GM23338 (cell line): Measurements from ENCODE around the gene KRT1. TPM values are rescaled to one million over a fixed set of nuclear protein-coding genes. Genes with fewer than 3 reads are reported as not detected.

Source experiments
- ATAC-seq: fragments of 200-7000 bp; cut with Tn5 transposase; 3 replicates; pipeline ENCODE4 v1.9.1; 2020
- DNase-seq: peaks from one replicate; pipeline ENCODE4 v3.0.0-alpha.2; 2015; ENCODE audit warnings: low spot score
- H2AFZ ChIP-seq: fragments of 200-600 bp; sonication (generic); 2 replicates; pipeline ENCODE4 v1.8.0; 2016; ENCODE audit warnings: antibody characterized with exemption, mild to moderate bottlenecking, moderate library complexity
- H3F3A ChIP-seq: fragments of 200-600 bp; sonication (generic); replicated peaks from 2 replicates; pipeline ENCODE4 v1.8.0; 2017; ENCODE audit warnings: antibody characterized with exemption, mixed run types, low read depth
- H3K27ac ChIP-seq: fragments of 200-600 bp; sonication (generic); 2 replicates; pipeline ENCODE4 v1.6.1; 2016; ENCODE audit warnings: low read depth
- H3K27me3 ChIP-seq: fragments of 200-600 bp; sonication (generic); 2 replicates; pipeline ENCODE4 v1.8.0; 2016; ENCODE audit warnings: mild to moderate bottlenecking, mixed run types, moderate library complexity; ENCODE audit not compliant: insufficient read depth
- H3K36me3 ChIP-seq: fragments of 200-600 bp; sonication (generic); 2 replicates; pipeline ENCODE4 v1.8.0; 2016; ENCODE audit warnings: mild to moderate bottlenecking; ENCODE audit not compliant: insufficient read depth
- H3K4me1 ChIP-seq: fragments of 200-600 bp; sonication (generic); 2 replicates; pipeline ENCODE4 v1.8.0; 2016; ENCODE audit warnings: mild to moderate bottlenecking, moderate library complexity; ENCODE audit not compliant: insufficient read depth
- H3K4me2 ChIP-seq: fragments of 200-600 bp; sonication (generic); 2 replicates; pipeline ENCODE4 v1.7.1; 2017; ENCODE audit warnings: mixed run types
- H3K4me3 ChIP-seq: fragments of 200-600 bp; sonication (generic); 2 replicates; pipeline ENCODE4 v1.6.1; 2016; ENCODE audit warnings: mixed run types
- H3K79me2 ChIP-seq: fragments of 200-600 bp; sonication (generic); replicated peaks from 2 replicates; pipeline ENCODE4 v1.8.0; 2017; ENCODE audit warnings: mild to moderate bottlenecking; ENCODE audit not compliant: insufficient read depth
- H3K9me2 ChIP-seq: fragments of 200-600 bp; sonication (generic); 2 replicates; pipeline ENCODE4 v1.8.0; 2017; ENCODE audit not compliant: insufficient read depth
- H4K20me1 ChIP-seq: fragments of 200-600 bp; sonication (generic); replicated peaks from 2 replicates; pipeline ENCODE4 v1.8.0; 2017; ENCODE audit warnings: mild to moderate bottlenecking; ENCODE audit not compliant: insufficient read depth
- H3K27ac Mint-ChIP-seq: 2 replicates; pipeline ENCODE4 v1.8.0; 2020; ENCODE audit warnings: inconsistent platforms, mild to moderate bottlenecking, moderate library complexity, mixed read lengths
- H3K27me3 Mint-ChIP-seq: 3 replicates; pipeline ENCODE4 v1.8.0; 2022; ENCODE audit warnings: low read depth, mild to moderate bottlenecking, moderate library complexity, mixed read lengths, inconsistent platforms; ENCODE audit not compliant: insufficient read depth, poor library complexity
- H3K36me3 Mint-ChIP-seq: 3 replicates; pipeline ENCODE4 v1.8.0; 2021; ENCODE audit warnings: low read depth, mild to moderate bottlenecking, inconsistent platforms, moderate library complexity, mixed read lengths
- H3K4me1 Mint-ChIP-seq: 3 replicates; pipeline ENCODE4 v1.8.0; 2020; ENCODE audit warnings: mild to moderate bottlenecking, inconsistent platforms, mixed read lengths
- H3K4me3 Mint-ChIP-seq: 3 replicates; pipeline ENCODE4 v1.8.0; 2021; ENCODE audit warnings: moderate library complexity, mild to moderate bottlenecking, inconsistent platforms, mixed read lengths
- H3K9me3 Mint-ChIP-seq: 3 replicates; pipeline ENCODE4 v1.8.0; 2020; ENCODE audit warnings: moderate library complexity, mild to moderate bottlenecking, inconsistent platforms, mixed read lengths
- CREB1 ChIP-seq: fragments of 250-450 bp; sonication (Bioruptor Pico); IDR thresholded peaks from 2 replicates; pipeline ENCODE4 v1.5.0; 2020; ENCODE audit warnings: low read depth, mild to moderate bottlenecking, moderate library complexity
- EZH2 ChIP-seq: fragments of 200-600 bp; sonication (generic); IDR thresholded peaks from one replicate; pipeline ENCODE4 v1.8.0; 2017; ENCODE audit warnings: antibody characterized with exemption, mild to moderate bottlenecking, low read depth; ENCODE audit not compliant: unreplicated experiment
- JUNB ChIP-seq: IDR thresholded peaks from one replicate; pipeline ENCODE4 v1.6.1; 2016; ENCODE audit warnings: antibody characterized with exemption; ENCODE audit not compliant: unreplicated experiment
- NANOG ChIP-seq: IDR thresholded peaks from 2 replicates; pipeline ENCODE4 v1.6.1; 2016; ENCODE audit warnings: antibody characterized with exemption, borderline replicate concordance
- POLR2AphosphoS5 ChIP-seq: IDR thresholded peaks from 2 replicates; pipeline ENCODE4 v1.6.1; 2016; ENCODE audit warnings: antibody characterized with exemption, low read depth
- STAT1 ChIP-seq: IDR thresholded peaks from one replicate; pipeline ENCODE4 v1.6.1; 2016; ENCODE audit warnings: antibody characterized with exemption; ENCODE audit not compliant: unreplicated experiment
- ZNF114 ChIP-seq: fragments of 250-450 bp; sonication (Bioruptor Pico); IDR thresholded peaks from 2 replicates; pipeline ENCODE4 v1.5.0; 2020; ENCODE audit warnings: mild to moderate bottlenecking, moderate library complexity
- ZNF331 ChIP-seq: fragments of 250-450 bp; sonication (Bioruptor Pico); IDR thresholded peaks from 2 replicates; pipeline ENCODE4 v1.5.0; 2020; ENCODE audit warnings: low read depth, mild to moderate bottlenecking, moderate library complexity
- polyA plus RNA-seq: library from polyadenylated mRNA; unstranded; fragments of >200 nt; fragmentation: Nextera tagmentation; extraction: Ambion mirVana; gene quantifications from 2 replicates; pipeline ENCODE4 v1.2.1, GENCODE V29; 2016
- total RNA-seq: library from RNA; depleted of rRNA; stranded (reverse); fragments of >200 nt; shearing (Covaris generic); gene quantifications from 2 replicates; pipeline ENCODE4 v1.2.3, GENCODE V29; 2014
- TF ChIP-seq, protein P1 (sequence below): IDR thresholded peaks from one replicate; pipeline ENCODE4 v1.6.1; 2018; ENCODE audit warnings: antibody characterized with exemption; ENCODE audit not compliant: unreplicated experiment
- TF ChIP-seq, protein P2 (sequence below), 2 experiments: fragments of 200-600 bp in 1 of 2; sonication (generic) in 1 of 2; conservative IDR thresholded peaks; 2 replicates each; pipeline versions ENCODE4 v1.5.1 to v1.6.1; 2016 to 2017; ENCODE audit warnings: antibody characterized with exemption in 2 of 2, low read depth in 2 of 2, mild to moderate bottlenecking in 2 of 2, moderate library complexity in 1 of 2
- TF ChIP-seq, protein P3 (sequence below): fragments of 250-450 bp; sonication (Bioruptor Pico); IDR thresholded peaks from 2 replicates; pipeline ENCODE4 v1.5.0; 2020; ENCODE audit warnings: mild to moderate bottlenecking, moderate library complexity
- TF ChIP-seq, protein P4 (sequence below): IDR thresholded peaks from 2 replicates; pipeline ENCODE4 v1.6.1; 2016; ENCODE audit warnings: antibody characterized with exemption

The KRT1 gene
- total and polyA plus RNA-seq, 2 experiments from 2014 or later = not detected

DNA sequence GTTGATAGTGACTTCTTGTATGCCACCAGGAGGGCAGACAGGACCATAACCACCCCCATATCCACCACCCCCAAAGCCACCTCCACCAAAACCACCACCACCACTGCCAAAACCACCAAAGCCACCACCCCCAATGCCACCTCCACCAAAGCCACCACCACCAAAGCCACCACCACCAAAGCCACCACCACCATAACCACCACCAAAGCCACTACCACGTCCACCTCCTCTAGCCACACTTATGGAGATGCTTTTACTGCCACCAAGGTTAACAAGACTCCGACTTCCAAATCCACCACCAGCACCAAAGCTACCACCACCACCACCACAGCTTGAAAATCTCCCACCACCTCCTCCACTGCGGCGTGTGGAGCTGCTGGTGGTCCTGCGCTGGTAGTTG is 332 bp downstream of the KRT1 start:
- Histone ChIP-seq H3K27me3 (no peaks in the 10 kb centered on the region), H3K4me1 (no peaks in the 10 kb centered on the region), H3K9me2 (peaks cover 9% of the 10 kb centered on the region; the same call in 1 of the 2 replicates), H3K4me3 (no peak overlapping the region), H3K27ac (no peak overlapping the region), H4K20me1 (no peaks in the 10 kb centered on the region), H3K36me3 (no peaks in the 10 kb centered on the region), H3K79me2 (no peaks in the 10 kb centered on the region), H2AFZ (no peak overlapping the region), H3F3A (no peaks in the 10 kb centered on the region), H3K4me2 (no peak overlapping the region)
- no peak for ATAC-seq
- Mint-ChIP-seq H3K27me3 (no peaks in the 10 kb centered on the region), H3K27ac (no peak overlapping the region), H3K9me3 (no peaks in the 10 kb centered on the region), H3K4me1 (no peaks in the 10 kb centered on the region; the same call in 2 of the 3 replicates), H3K36me3 (no peaks in the 10 kb centered on the region), H3K4me3 (no peak overlapping the region)
- TF ChIP-seq JUNB (no peak), CREB1 (no peak), STAT1 (no peak), ZNF331 (CRISPR knock-in tag) (no peak), NANOG (no peak), EZH2 (no peak), POLR2AphosphoS5 (no peak), ZNF114 (CRISPR knock-in tag) (no peak)
- TF ChIP-seq, protein P1, sequence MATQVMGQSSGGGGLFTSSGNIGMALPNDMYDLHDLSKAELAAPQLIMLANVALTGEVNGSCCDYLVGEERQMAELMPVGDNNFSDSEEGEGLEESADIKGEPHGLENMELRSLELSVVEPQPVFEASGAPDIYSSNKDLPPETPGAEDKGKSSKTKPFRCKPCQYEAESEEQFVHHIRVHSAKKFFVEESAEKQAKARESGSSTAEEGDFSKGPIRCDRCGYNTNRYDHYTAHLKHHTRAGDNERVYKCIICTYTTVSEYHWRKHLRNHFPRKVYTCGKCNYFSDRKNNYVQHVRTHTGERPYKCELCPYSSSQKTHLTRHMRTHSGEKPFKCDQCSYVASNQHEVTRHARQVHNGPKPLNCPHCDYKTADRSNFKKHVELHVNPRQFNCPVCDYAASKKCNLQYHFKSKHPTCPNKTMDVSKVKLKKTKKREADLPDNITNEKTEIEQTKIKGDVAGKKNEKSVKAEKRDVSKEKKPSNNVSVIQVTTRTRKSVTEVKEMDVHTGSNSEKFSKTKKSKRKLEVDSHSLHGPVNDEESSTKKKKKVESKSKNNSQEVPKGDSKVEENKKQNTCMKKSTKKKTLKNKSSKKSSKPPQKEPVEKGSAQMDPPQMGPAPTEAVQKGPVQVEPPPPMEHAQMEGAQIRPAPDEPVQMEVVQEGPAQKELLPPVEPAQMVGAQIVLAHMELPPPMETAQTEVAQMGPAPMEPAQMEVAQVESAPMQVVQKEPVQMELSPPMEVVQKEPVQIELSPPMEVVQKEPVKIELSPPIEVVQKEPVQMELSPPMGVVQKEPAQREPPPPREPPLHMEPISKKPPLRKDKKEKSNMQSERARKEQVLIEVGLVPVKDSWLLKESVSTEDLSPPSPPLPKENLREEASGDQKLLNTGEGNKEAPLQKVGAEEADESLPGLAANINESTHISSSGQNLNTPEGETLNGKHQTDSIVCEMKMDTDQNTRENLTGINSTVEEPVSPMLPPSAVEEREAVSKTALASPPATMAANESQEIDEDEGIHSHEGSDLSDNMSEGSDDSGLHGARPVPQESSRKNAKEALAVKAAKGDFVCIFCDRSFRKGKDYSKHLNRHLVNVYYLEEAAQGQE = no peak
- TF ChIP-seq, protein P2, sequence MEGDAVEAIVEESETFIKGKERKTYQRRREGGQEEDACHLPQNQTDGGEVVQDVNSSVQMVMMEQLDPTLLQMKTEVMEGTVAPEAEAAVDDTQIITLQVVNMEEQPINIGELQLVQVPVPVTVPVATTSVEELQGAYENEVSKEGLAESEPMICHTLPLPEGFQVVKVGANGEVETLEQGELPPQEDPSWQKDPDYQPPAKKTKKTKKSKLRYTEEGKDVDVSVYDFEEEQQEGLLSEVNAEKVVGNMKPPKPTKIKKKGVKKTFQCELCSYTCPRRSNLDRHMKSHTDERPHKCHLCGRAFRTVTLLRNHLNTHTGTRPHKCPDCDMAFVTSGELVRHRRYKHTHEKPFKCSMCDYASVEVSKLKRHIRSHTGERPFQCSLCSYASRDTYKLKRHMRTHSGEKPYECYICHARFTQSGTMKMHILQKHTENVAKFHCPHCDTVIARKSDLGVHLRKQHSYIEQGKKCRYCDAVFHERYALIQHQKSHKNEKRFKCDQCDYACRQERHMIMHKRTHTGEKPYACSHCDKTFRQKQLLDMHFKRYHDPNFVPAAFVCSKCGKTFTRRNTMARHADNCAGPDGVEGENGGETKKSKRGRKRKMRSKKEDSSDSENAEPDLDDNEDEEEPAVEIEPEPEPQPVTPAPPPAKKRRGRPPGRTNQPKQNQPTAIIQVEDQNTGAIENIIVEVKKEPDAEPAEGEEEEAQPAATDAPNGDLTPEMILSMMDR (conservative IDR thresholded peaks at IDR 0.05; ENCODE audit: low read depth in 2 of 2) = no peak
- TF ChIP-seq, protein P3, sequence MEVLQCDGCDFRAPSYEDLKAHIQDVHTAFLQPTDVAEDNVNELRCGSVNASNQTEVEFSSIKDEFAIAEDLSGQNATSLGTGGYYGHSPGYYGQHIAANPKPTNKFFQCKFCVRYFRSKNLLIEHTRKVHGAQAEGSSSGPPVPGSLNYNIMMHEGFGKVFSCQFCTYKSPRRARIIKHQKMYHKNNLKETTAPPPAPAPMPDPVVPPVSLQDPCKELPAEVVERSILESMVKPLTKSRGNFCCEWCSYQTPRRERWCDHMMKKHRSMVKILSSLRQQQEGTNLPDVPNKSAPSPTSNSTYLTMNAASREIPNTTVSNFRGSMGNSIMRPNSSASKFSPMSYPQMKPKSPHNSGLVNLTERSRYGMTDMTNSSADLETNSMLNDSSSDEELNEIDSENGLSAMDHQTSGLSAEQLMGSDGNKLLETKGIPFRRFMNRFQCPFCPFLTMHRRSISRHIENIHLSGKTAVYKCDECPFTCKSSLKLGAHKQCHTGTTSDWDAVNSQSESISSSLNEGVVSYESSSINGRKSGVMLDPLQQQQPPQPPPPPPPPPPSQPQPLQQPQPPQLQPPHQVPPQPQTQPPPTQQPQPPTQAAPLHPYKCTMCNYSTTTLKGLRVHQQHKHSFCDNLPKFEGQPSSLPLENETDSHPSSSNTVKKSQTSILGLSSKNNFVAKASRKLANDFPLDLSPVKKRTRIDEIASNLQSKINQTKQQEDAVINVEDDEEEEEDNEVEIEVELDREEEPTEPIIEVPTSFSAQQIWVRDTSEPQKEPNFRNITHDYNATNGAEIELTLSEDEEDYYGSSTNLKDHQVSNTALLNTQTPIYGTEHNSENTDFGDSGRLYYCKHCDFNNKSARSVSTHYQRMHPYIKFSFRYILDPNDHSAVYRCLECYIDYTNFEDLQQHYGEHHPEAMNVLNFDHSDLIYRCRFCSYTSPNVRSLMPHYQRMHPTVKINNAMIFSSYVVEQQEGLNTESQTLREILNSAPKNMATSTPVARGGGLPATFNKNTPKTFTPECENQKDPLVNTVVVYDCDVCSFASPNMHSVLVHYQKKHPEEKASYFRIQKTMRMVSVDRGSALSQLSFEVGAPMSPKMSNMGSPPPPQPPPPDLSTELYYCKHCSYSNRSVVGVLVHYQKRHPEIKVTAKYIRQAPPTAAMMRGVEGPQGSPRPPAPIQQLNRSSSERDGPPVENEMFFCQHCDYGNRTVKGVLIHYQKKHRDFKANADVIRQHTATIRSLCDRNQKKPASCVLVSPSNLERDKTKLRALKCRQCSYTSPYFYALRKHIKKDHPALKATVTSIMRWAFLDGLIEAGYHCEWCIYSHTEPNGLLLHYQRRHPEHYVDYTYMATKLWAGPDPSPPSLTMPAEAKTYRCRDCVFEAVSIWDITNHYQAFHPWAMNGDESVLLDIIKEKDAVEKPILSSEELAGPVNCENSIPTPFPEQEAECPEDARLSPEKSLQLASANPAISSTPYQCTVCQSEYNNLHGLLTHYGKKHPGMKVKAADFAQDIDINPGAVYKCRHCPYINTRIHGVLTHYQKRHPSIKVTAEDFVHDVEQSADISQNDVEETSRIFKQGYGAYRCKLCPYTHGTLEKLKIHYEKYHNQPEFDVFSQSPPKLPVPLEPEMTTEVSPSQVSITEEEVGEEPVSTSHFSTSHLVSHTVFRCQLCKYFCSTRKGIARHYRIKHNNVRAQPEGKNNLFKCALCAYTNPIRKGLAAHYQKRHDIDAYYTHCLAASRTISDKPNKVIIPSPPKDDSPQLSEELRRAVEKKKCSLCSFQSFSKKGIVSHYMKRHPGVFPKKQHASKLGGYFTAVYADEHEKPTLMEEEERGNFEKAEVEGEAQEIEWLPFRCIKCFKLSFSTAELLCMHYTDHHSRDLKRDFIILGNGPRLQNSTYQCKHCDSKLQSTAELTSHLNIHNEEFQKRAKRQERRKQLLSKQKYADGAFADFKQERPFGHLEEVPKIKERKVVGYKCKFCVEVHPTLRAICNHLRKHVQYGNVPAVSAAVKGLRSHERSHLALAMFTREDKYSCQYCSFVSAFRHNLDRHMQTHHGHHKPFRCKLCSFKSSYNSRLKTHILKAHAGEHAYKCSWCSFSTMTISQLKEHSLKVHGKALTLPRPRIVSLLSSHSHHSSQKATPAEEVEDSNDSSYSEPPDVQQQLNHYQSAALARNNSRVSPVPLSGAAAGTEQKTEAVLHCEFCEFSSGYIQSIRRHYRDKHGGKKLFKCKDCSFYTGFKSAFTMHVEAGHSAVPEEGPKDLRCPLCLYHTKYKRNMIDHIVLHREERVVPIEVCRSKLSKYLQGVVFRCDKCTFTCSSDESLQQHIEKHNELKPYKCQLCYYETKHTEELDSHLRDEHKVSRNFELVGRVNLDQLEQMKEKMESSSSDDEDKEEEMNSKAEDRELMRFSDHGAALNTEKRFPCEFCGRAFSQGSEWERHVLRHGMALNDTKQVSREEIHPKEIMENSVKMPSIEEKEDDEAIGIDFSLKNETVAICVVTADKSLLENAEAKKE (CRISPR knock-in tag) = no peak
- TF ChIP-seq, protein P4, sequence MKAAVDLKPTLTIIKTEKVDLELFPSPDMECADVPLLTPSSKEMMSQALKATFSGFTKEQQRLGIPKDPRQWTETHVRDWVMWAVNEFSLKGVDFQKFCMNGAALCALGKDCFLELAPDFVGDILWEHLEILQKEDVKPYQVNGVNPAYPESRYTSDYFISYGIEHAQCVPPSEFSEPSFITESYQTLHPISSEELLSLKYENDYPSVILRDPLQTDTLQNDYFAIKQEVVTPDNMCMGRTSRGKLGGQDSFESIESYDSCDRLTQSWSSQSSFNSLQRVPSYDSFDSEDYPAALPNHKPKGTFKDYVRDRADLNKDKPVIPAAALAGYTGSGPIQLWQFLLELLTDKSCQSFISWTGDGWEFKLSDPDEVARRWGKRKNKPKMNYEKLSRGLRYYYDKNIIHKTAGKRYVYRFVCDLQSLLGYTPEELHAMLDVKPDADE = no peak
- no peak for DNase-seq
